Measurements from ENCODE around the gene STAT5A. TPM values are rescaled to one million over a fixed set of nuclear protein-coding genes. Genes with fewer than 3 reads are reported as not detected.

STAT5A gene
- total RNA-seq, 1 experiment from 2014 or later: 0.91 TPM

- no TSS peak for BruUV-seq (replicated peaks)
- Histone ChIP-seq H3K9ac (ENCODE audit: low read length) (no peak overlapping the region), H3K9me3 (ENCODE audit: control insufficient read depth in 1 of 2, insufficient read depth in 1 of 2, low read depth in 1 of 2, low read length in 2 of 2) (no peaks in the 10 kb centered on the region), H2AFZ (ENCODE audit: low read depth, low read length, poor library complexity, severe bottlenecking) (no peak overlapping the region), H3K27ac (ENCODE audit: low read depth, low read length) (no peak overlapping the region), H3K9me2 (ENCODE audit: insufficient read depth) (no peaks in the 10 kb centered on the region), H3K4me3 (replicated peaks in 1 of 2; ENCODE audit: low read depth in 1 of 2, low read length in 2 of 2) (no peak overlapping the region), H3K27me3 (ENCODE audit: insufficient read depth, low read length) (no peaks in the 10 kb centered on the region), H3K4me2 (ENCODE audit: low read length) (no peak overlapping the region), H3K79me2 (ENCODE audit: insufficient read depth, low read length) (no peaks in the 10 kb centered on the region), H4K20me1 (ENCODE audit: insufficient read depth) (no peaks in the 10 kb centered on the region), H3K36me3 (ENCODE audit: control insufficient read depth in 1 of 2, insufficient read depth in 2 of 2, low read length in 2 of 2) (no peaks in the 10 kb centered on the region), H3K4me1 (ENCODE audit: control insufficient read depth in 1 of 2, insufficient read depth in 2 of 2, low read length in 2 of 2) (no peaks in the 10 kb centered on the region)
- ATAC-seq (no peak), DNase-seq (ENCODE audit: low read depth, low spot score) (no peak)
- intact Hi-C loops (cut with micrococcal nuclease): no loop called here
- ChIA-PET CTCF (no interaction called here), POLR2A (no interaction called here), RAD21 (ENCODE audit: low non-redundant PET in 1 of 2, low total read pairs in 2 of 2, uncharacterized antibody in 2 of 2, unreplicated experiment in 2 of 2) (no interaction called here)
- TF ChIP-seq POLR2A (IDR thresholded peaks at IDR 0.05; ENCODE audit: borderline replicate concordance, extremely low read depth, insufficient read depth, insufficient read length) (no peak), TCF7L2 (IDR thresholded peaks at IDR 0.05; ENCODE audit: borderline replicate concordance, extremely low read depth, insufficient read depth, insufficient read length) (no peak), SP1 (IDR thresholded peaks at IDR 0.05; ENCODE audit: low read depth) (no peak), ZBTB33 (IDR thresholded peaks at IDR 0.05; ENCODE audit: extremely low read depth, insufficient replicate concordance, low read length) (no peak), FOSL1 (IDR thresholded peaks at IDR 0.05; ENCODE audit: low read depth) (no peak), ELF1 (IDR thresholded peaks at IDR 0.05; ENCODE audit: borderline replicate concordance, low read depth) (no peak), SIN3A (IDR thresholded peaks at IDR 0.05; ENCODE audit: low read depth) (no peak), CEBPB (IDR thresholded peaks at IDR 0.05; ENCODE audit: low read depth) (no peak), CTCF (IDR thresholded peaks at IDR 0.05 in 2 of 3, conservative IDR thresholded peaks at IDR 0.05 in 1 of 3; ENCODE audit: borderline replicate concordance in 1 of 3, insufficient read depth in 1 of 3, low read depth in 2 of 3, low read length in 2 of 3) (no peak), ZFX (IDR thresholded peaks at IDR 0.05) (no peak), JUND (IDR thresholded peaks at IDR 0.05) (no peak), YY1 (IDR thresholded peaks at IDR 0.05; ENCODE audit: extremely low read depth, insufficient replicate concordance, low read depth, low read length) (no peak), ZNF274 (IDR thresholded peaks at IDR 0.05; ENCODE audit: low read depth, low read length) (no peak), EZH2phosphoT487 (IDR thresholded peaks at IDR 0.05; ENCODE audit: borderline replicate concordance) (no peak), REST (IDR thresholded peaks at IDR 0.05; ENCODE audit: low read depth) (no peak)
- TF ChIP-seq, protein P1, sequence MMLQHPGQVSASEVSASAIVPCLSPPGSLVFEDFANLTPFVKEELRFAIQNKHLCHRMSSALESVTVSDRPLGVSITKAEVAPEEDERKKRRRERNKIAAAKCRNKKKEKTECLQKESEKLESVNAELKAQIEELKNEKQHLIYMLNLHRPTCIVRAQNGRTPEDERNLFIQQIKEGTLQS (IDR thresholded peaks at IDR 0.05): no peak
Observed at GRCh38 chr17:42303694-42304093, 15.4 kb downstream of the STAT5A start.
